SK-N-SH (cell line): ENCODE results near the gene TRANK1. TPM values are rescaled to one million over a fixed set of nuclear protein-coding genes. Genes with fewer than 3 reads are reported as not detected.

ENCODE experiments used
- CTCF ChIA-PET: fragments of 300-600, 350-600 bp; formaldehyde crosslinking; extraction: SDS; loops from one replicate; lab custom pipeline; 2021; lab: Yijun Ruan, JAX
- POLR2A ChIA-PET: fragments of 350-600 bp; sonication (Branson Sonifier 250); formaldehyde crosslinking; extraction: SDS; loops from one replicate; lab custom pipeline; 2020; ENCODE audit warnings: antibody characterized with exemption, inconsistent platforms; lab: Yijun Ruan, JAX
- DNase-seq: peaks from one replicate; pipeline ENCODE4 v3.0.0; 2012
- H2AFZ ChIP-seq: fragments of 200-600 bp; sonication (generic); 2 replicates; pipeline ENCODE4 v1.8.1; 2016; ENCODE audit warnings: antibody characterized with exemption, mild to moderate bottlenecking, low read depth
- H3F3A ChIP-seq: fragments of 200-600 bp; sonication (generic); replicated peaks from 2 replicates; pipeline ENCODE3; 2016; ENCODE audit warnings: antibody characterized with exemption, mild to moderate bottlenecking; ENCODE audit not compliant: insufficient read depth
- H3K27ac ChIP-seq, 2 experiments: fragments of 200-500 bp in 1 of 2; fragments of 200-600 bp in 1 of 2; sonication (Bioruptor generic) in 1 of 2; sonication (generic), shearing (Covaris generic) in 1 of 2; 2 replicates each; pipeline versions ENCODE4 v1.5.1 to v1.6.1; 2014 to 2016; ENCODE audit warnings: low read depth in 2 of 2, inconsistent platforms in 1 of 2, low read length in 1 of 2, mild to moderate bottlenecking in 1 of 2, mixed read lengths in 1 of 2
- H3K27me3 ChIP-seq: fragments of 200-600 bp; sonication (generic), shearing (Covaris generic); 2 replicates; pipeline ENCODE4 v1.6.1; 2016; ENCODE audit warnings: mixed run types; ENCODE audit not compliant: insufficient read depth
- H3K36me3 ChIP-seq, 2 experiments: fragments of 200-500 bp in 1 of 2; fragments of 200-600 bp in 1 of 2; sonication (Bioruptor generic) in 1 of 2; sonication (generic) in 1 of 2; replicated peaks in 1 of 2; 2 replicates each; pipeline versions ENCODE3 to v1.5.1; 2014 to 2016; ENCODE audit warnings: low read length in 1 of 2, mild to moderate bottlenecking in 1 of 2; ENCODE audit not compliant: insufficient read depth in 2 of 2, control insufficient read depth in 1 of 2
- H3K4me1 ChIP-seq, 2 experiments: fragments of 200-500 bp in 1 of 2; fragments of 200-600 bp in 1 of 2; sonication (Bioruptor generic) in 1 of 2; sonication (generic), shearing (Covaris generic) in 1 of 2; 2 replicates each; pipeline versions ENCODE4 v1.5.1 to v1.6.1; 2014 to 2016; ENCODE audit warnings: low read depth in 1 of 2, low read length in 1 of 2, mixed run types in 1 of 2; ENCODE audit not compliant: insufficient read depth in 2 of 2, control insufficient read depth in 1 of 2
- H3K4me2 ChIP-seq: fragments of 200-600 bp; sonication (generic), shearing (Covaris generic); 2 replicates; pipeline ENCODE4 v1.6.1; 2017; ENCODE audit warnings: mixed run types
- H3K4me3 ChIP-seq, 2 experiments: fragments of 200-500 bp in 1 of 2; fragments of 200-600 bp in 1 of 2; sonication (Bioruptor generic) in 1 of 2; sonication (generic), shearing (Covaris generic) in 1 of 2; 2 replicates each; pipeline versions ENCODE4 v1.5.1 to v1.8.1; 2014 to 2016; ENCODE audit warnings: low read depth in 2 of 2, inconsistent platforms in 1 of 2, low read length in 1 of 2, mild to moderate bottlenecking in 1 of 2, mixed read lengths in 1 of 2, moderate library complexity in 1 of 2
- H3K79me2 ChIP-seq: fragments of 200-600 bp; sonication (generic); 2 replicates; pipeline ENCODE4 v1.8.1; 2017; ENCODE audit warnings: mild to moderate bottlenecking; ENCODE audit not compliant: insufficient read depth
- H3K9ac ChIP-seq: fragments of 200-600 bp; sonication (generic); 2 replicates; pipeline ENCODE4 v1.6.1; 2017; ENCODE audit warnings: mixed run types
- H3K9me2 ChIP-seq: fragments of 200-600 bp; sonication (generic); 2 replicates; pipeline ENCODE4 v1.6.1; 2017; ENCODE audit warnings: mixed run types
- H3K9me3 ChIP-seq: fragments of 200-600 bp; sonication (generic); 2 replicates; pipeline ENCODE4 v1.6.1; 2017; ENCODE audit warnings: mixed run types, mild to moderate bottlenecking, moderate library complexity
- H4K20me1 ChIP-seq: fragments of 200-600 bp; sonication (generic); 2 replicates; pipeline ENCODE4 v1.6.1; 2017; ENCODE audit warnings: mild to moderate bottlenecking, mixed run types; ENCODE audit not compliant: insufficient read depth
- CTCF ChIP-seq: fragments of 200-600 bp; sonication (generic); IDR thresholded peaks from 2 replicates; pipeline ENCODE4 v1.6.1; 2017; ENCODE audit warnings: antibody characterized with exemption, mild to moderate bottlenecking, moderate library complexity
- EP300 ChIP-seq, 2 experiments: IDR thresholded peaks; 2 replicates each; pipeline versions ENCODE4 v1.4.0 to v1.6.1; 2012; ENCODE audit warnings: borderline replicate concordance in 1 of 2, low read depth in 1 of 2, low read length in 1 of 2
- FOXJ3 ChIP-seq: sonication (generic); formaldehyde crosslinking; IDR thresholded peaks from 2 replicates; pipeline ENCODE4 v1.5.1; 2020; ENCODE audit warnings: mild to moderate bottlenecking, missing genetic modification reagents
- GABPA ChIP-seq: IDR thresholded peaks from 2 replicates; pipeline ENCODE4 v1.4.0; 2012; ENCODE audit warnings: low read depth, mild to moderate bottlenecking
- PBX3 ChIP-seq: IDR thresholded peaks from 2 replicates; pipeline ENCODE4; 2012
- RCOR1 ChIP-seq: fragments of 150-350 bp; IDR thresholded peaks from 2 replicates; pipeline ENCODE4 v1.6.1; 2017; ENCODE audit warnings: antibody characterized with exemption, low read length
- RXRA ChIP-seq: IDR thresholded peaks from 2 replicates; pipeline ENCODE4 v1.4.0; 2012; ENCODE audit warnings: low read depth, mild to moderate bottlenecking, borderline replicate concordance
- TCF12 ChIP-seq: IDR thresholded peaks from 2 replicates; pipeline ENCODE4 v1.4.0; 2012
- ZBTB33 ChIP-seq: IDR thresholded peaks from 2 replicates; pipeline ENCODE4 v1.4.0; 2012; ENCODE audit warnings: low read depth, borderline replicate concordance
- WGBS: methylation state at CpG from one replicate; pipeline ENCODE4 v1.1.6; 2017; ENCODE audit warnings: low lambda C conversion rate; 5-methylcytosine and 5-hydroxymethylcytosine counted together
- polyA plus RNA-seq, 3 experiments: library from polyadenylated mRNA; depleted of rRNA; stranded (reverse); fragments of >200 nt; gene quantifications; 2 replicates each; pipeline ENCODE4 v1.2.3, GENCODE V29; 2012

TRANK1 gene
- polyA plus RNA-seq, 1 of the 3 experiments (the other 2 are of a cell fraction), result 0.16 TPM

- Histone ChIP-seq H3K27me3 (no peaks in the 10 kb centered on the region), H4K20me1 (no peaks in the 10 kb centered on the region), H3K79me2 (no peaks in the 10 kb centered on the region), H3K9ac (no peak overlapping the region), H3K4me2 (no peak overlapping the region), H3F3A (no peaks in the 10 kb centered on the region), H3K36me3 (no peaks in the 10 kb centered on the region), H3K9me3 (no peaks in the 10 kb centered on the region), H3K27ac (no peak overlapping the region), H3K4me1 (peaks cover 0 to 16% of the 10 kb centered on the region in 2 experiments; a peak in 2 of 4 replicates), H3K4me3 (no peak overlapping the region), H3K9me2 (no peaks in the 10 kb centered on the region), H2AFZ (no peak overlapping the region)
- DNase-seq, result no peak
- POLR2A ChIA-PET, result no interaction called here
- no peak for TF ChIP-seq CTCF
- no peak for TF ChIP-seq FOXJ3
- no peak for TF ChIP-seq EP300 (IDR thresholded peaks at IDR 0.05; ENCODE audit: borderline replicate concordance in 1 of 2, low read depth in 1 of 2, low read length in 1 of 2)
- WGBS, result 56% methylated on average over 7 of the region's 7 CpGs
- CTCF ChIA-PET, result interaction anchor here (1.5 kb wide), 1 partner anchor 36 kb away, joined by 3 read pairs; no protein-coding TSS in a partner anchor
Measured at GRCh38 chr3:36920884-36921567, 23.8 kb downstream of the TRANK1 start.

GRCh38 chr3:36919439-36920160 lies 25.3 kb downstream of the TRANK1 start:
- H3K4me2 ChIP-seq, result no peak overlapping the region
- ChIA-PET CTCF (interaction anchor here (0.9 kb wide), 1 partner anchor 31 kb away, joined by 3 read pairs; no protein-coding TSS in a partner anchor), POLR2A (no interaction called here)
- TF ChIP-seq RXRA (no peak), RCOR1 (no peak), GABPA (no peak), CTCF (no peak), PBX3 (no peak), TCF12 (no peak), ZBTB33 (no peak)
- TF ChIP-seq, all 33 proteins: peak for 0
- H3K27ac ChIP-seq, result no peak overlapping the region
- no peaks in the 10 kb centered on the region for H3K36me3 ChIP-seq
- no peaks in the 10 kb centered on the region for H4K20me1 ChIP-seq
- no peak overlapping the region for H3K9ac ChIP-seq
- DNase-seq, result no peak
- peaks cover 0 to 13% of the 10 kb centered on the region in 2 experiments; a peak in 2 of 4 replicates for H3K4me1 ChIP-seq
- WGBS, result 58% methylated on average over 4 of the region's 4 CpGs
- no peaks in the 10 kb centered on the region for H3K79me2 ChIP-seq
- no peak overlapping the region for H3K4me3 ChIP-seq
- no peaks in the 10 kb centered on the region for H3K9me3 ChIP-seq
- no peak overlapping the region for H2AFZ ChIP-seq
- H3K27me3 ChIP-seq, result no peaks in the 10 kb centered on the region
- H3K9me2 ChIP-seq, result no peaks in the 10 kb centered on the region
- no peaks in the 10 kb centered on the region for H3F3A ChIP-seq
